GM13976 (cell line): ENCODE results near the gene TEN1.

ENCODE experiments used
- DNase-seq: peaks from one replicate; pipeline ENCODE4 v3.0.0; 2012; ENCODE audit warnings: low spot score
- CTCF ChIP-seq: IDR thresholded peaks from 2 replicates; pipeline ENCODE4 v1.5.1; 2012; ENCODE audit warnings: borderline replicate concordance, mild to moderate bottlenecking; ENCODE audit not compliant: insufficient read depth; ENCODE audit errors: extremely low read depth, missing control alignments, control extremely low read depth
- in situ Hi-C: fragments of 300-500 bp; cut with MboI; formaldehyde crosslinking; loops from one replicate; pipeline ENCODE4 v1.12.0; 2022; ENCODE audit warnings: low sequenced_read_pairs, mixed read lengths, inconsistent platforms; ENCODE audit not compliant: unreplicated experiment

TEN1 gene

GRCh38 chr17:76005263-76006149 lies 26.5 kb downstream of the TEN1 start:
- in situ Hi-C loops, result loop anchor here (10.0 kb wide), 1 partner anchor 289 kb away; no protein-coding TSS in a partner anchor
- DNase-seq, result peak; percentile 88
- TF ChIP-seq CTCF, result peak; percentile 71

- in situ Hi-C loops, result loop anchor here (10.0 kb wide), 1 partner anchor 288 kb away; no protein-coding TSS in a partner anchor
- no peak for TF ChIP-seq CTCF
- DNase-seq, result no peak
These were observed 28.2 kb downstream of the TEN1 start for GRCh38 chr17:76007131-76007849.

GRCh38 chr17:76007850-76008165 lies 28.8 kb downstream of the TEN1 start:
- in situ Hi-C loops, result loop anchor here (10.0 kb wide), 1 partner anchor 287 kb away; no protein-coding TSS in a partner anchor
- no peak for TF ChIP-seq CTCF
- DNase-seq, result no peak

GRCh38 chr17:76008208-76008607 lies 29.2 kb downstream of the TEN1 start:
- no peak for DNase-seq
- TF ChIP-seq CTCF, result no peak
- in situ Hi-C loops, result loop anchor here (10.0 kb wide), 1 partner anchor 287 kb away; no protein-coding TSS in a partner anchor

- no peak for TF ChIP-seq CTCF
- no peak for DNase-seq
- in situ Hi-C loops, result loop anchor here (10.0 kb wide), 1 partner anchor 286 kb away; no protein-coding TSS in a partner anchor
These were observed 29.8 kb downstream of the TEN1 start for GRCh38 chr17:76008630-76009425.

- in situ Hi-C loops, result loop anchor here (10.0 kb wide), 1 partner anchor 285 kb away; no protein-coding TSS in a partner anchor
- TF ChIP-seq CTCF, result no peak
- DNase-seq, result no peak
These were observed 30.4 kb downstream of the TEN1 start for GRCh38 chr17:76009447-76009846.
